Breast epithelium (tissue), 4 donors: ENCODE measurements around the gene IFNL4. TPM values are rescaled to one million over a fixed set of nuclear protein-coding genes. Genes with fewer than 3 reads are reported as not detected.

Source experiments
- DNase-seq, 2 donors: peaks; one replicate each; pipeline ENCODE4 v3.0.0-alpha.2; 2019; ENCODE audit warnings: low spot score in 2 of 2
- H3K27ac ChIP-seq, 2 donors: fragments of 200-600 bp; sonication (generic) in 1 of 2; one replicate each; pipeline ENCODE4 v1.5.1; 2016 to 2019; ENCODE audit warnings: mild to moderate bottlenecking in 1 of 2
- H3K27me3 ChIP-seq, 2 donors: fragments of 200-600 bp; sonication (generic) in 1 of 2; one replicate each; pipeline versions ENCODE4 v1.5.1 to v1.6.0; 2017 to 2019; ENCODE audit warnings: control low read depth in 1 of 2, mild to moderate bottlenecking in 1 of 2
- H3K36me3 ChIP-seq: fragments of 200-600 bp; one replicate; pipeline ENCODE4 v1.5.1; 2019
- H3K4me1 ChIP-seq, 2 donors: fragments of 200-600 bp; sonication (generic); one replicate each; pipeline ENCODE4 v1.5.1; 2016 to 2019; ENCODE audit warnings: control low read depth in 1 of 2
- H3K4me3 ChIP-seq, 3 donors: fragments of 200-600 bp; sonication (generic); 1 replicate in 2 of 3; 2 replicates in 1 of 3; pipeline ENCODE4 v1.5.1; 2016 to 2019; ENCODE audit warnings: mild to moderate bottlenecking in 3 of 3, moderate library complexity in 2 of 3
- H3K9me3 ChIP-seq, 2 donors: fragments of 200-600 bp; sonication (generic) in 1 of 2; one replicate each; pipeline ENCODE4 v1.5.1; 2016 to 2019; ENCODE audit warnings: control low read depth in 1 of 2
- CTCF ChIP-seq, 3 donors: fragments of 450-650 bp; IDR thresholded peaks; one replicate each; pipeline ENCODE4 v1.5.1; 2016 to 2017; ENCODE audit warnings: antibody characterized with exemption in 3 of 3, mild to moderate bottlenecking in 3 of 3, moderate library complexity in 3 of 3
- POLR2A ChIP-seq: fragments of 450-650 bp; IDR thresholded peaks from one replicate; pipeline ENCODE4 v1.6.1; 2016; ENCODE audit warnings: antibody characterized with exemption, mild to moderate bottlenecking, moderate library complexity
- POLR2AphosphoS5 ChIP-seq, 3 donors: sonication (generic); formaldehyde crosslinking; IDR thresholded peaks; one replicate each; pipeline ENCODE4 v1.6.1; 2017; ENCODE audit warnings: antibody characterized with exemption in 3 of 3
- intact Hi-C: fragments of 100-400 bp; cut with DNase I; formaldehyde crosslinking; loops from one replicate; pipeline ENCODE4 v1.15.1; 2023; ENCODE audit warnings: low total_unique reads
- total RNA-seq, 3 donors: library from RNA; depleted of rRNA; stranded (reverse); fragments of >200 nt; gene quantifications; one replicate each; pipeline ENCODE4 v1.1.0, GENCODE V29; 2016

IFNL4 gene
- total RNA-seq, 3 donors from 2014 or later, result not detected

GRCh38 chr19:39212375-39212742 lies 36.3 kb downstream of the IFNL4 start:
- H3K4me1 ChIP-seq, result no peaks in the 10 kb centered on the region
- peaks cover 0 to 4% of the 10 kb centered on the region in 2 donors for H3K9me3 ChIP-seq
- no peaks in the 10 kb centered on the region for H3K27me3 ChIP-seq
- no peak overlapping the region for H3K27ac ChIP-seq
- no peak overlapping the region for H3K4me3 ChIP-seq
- H3K36me3 ChIP-seq, result no peaks in the 10 kb centered on the region
- TF ChIP-seq POLR2A (no peak), POLR2AphosphoS5 (IDR thresholded peaks at IDR 0.05) (no peak), CTCF (IDR thresholded peaks at IDR 0.05) (no peak)
- intact Hi-C loops, result no loop called here
- no peak for DNase-seq

- intact Hi-C loops, result no loop called here
- Histone ChIP-seq H3K4me1 (no peaks in the 10 kb centered on the region), H3K27me3 (no peaks in the 10 kb centered on the region), H3K36me3 (no peaks in the 10 kb centered on the region), H3K9me3 (peaks cover 0 to 4% of the 10 kb centered on the region in 2 donors), H3K27ac (no peak overlapping the region), H3K4me3 (no peak overlapping the region)
- no peak for DNase-seq
- TF ChIP-seq POLR2A (no peak), POLR2AphosphoS5 (IDR thresholded peaks at IDR 0.05) (no peak), CTCF (IDR thresholded peaks at IDR 0.05) (no peak)
Measured at GRCh38 chr19:39211731-39212374, 36.8 kb downstream of the IFNL4 start.

- no peak overlapping the region for H3K27ac ChIP-seq
- TF ChIP-seq POLR2A, result no peak
- TF ChIP-seq CTCF (IDR thresholded peaks at IDR 0.05), result no peak
- no peak for TF ChIP-seq POLR2AphosphoS5 (IDR thresholded peaks at IDR 0.05)
Measured at GRCh38 chr19:39209196-39209595, 39.5 kb downstream of the IFNL4 start.

GRCh38 chr19:39208175-39208795 lies 40.4 kb downstream of the IFNL4 start:
- Histone ChIP-seq H3K36me3 (no peaks in the 10 kb centered on the region), H3K4me3 (no peak overlapping the region), H3K9me3 (no peaks in the 10 kb centered on the region), H3K27me3 (peaks cover 0 to 16% of the 10 kb centered on the region in 2 donors), H3K4me1 (no peaks in the 10 kb centered on the region), H3K27ac (no peak overlapping the region)
- TF ChIP-seq POLR2AphosphoS5 (IDR thresholded peaks at IDR 0.05), result no peak
- TF ChIP-seq CTCF (IDR thresholded peaks at IDR 0.05), result no peak
- no peak for TF ChIP-seq POLR2A
- intact Hi-C loops, result no loop called here
- DNase-seq, result no peak

More at GRCh38 chr19:39209196-39209595, 39.5 kb downstream of the IFNL4 start:
- no peak overlapping the region for H3K4me3 ChIP-seq
- H3K4me1 ChIP-seq, result no peaks in the 10 kb centered on the region
- DNase-seq, result no peak
- no peaks in the 10 kb centered on the region for H3K9me3 ChIP-seq
- H3K36me3 ChIP-seq, result no peaks in the 10 kb centered on the region
- intact Hi-C loops, result no loop called here
- peaks cover 0 to 7% of the 10 kb centered on the region in 2 donors for H3K27me3 ChIP-seq

- Histone ChIP-seq H3K4me3 (no peak overlapping the region), H3K4me1 (no peaks in the 10 kb centered on the region), H3K9me3 (no peaks in the 10 kb centered on the region), H3K27ac (no peak overlapping the region), H3K36me3 (no peaks in the 10 kb centered on the region), H3K27me3 (peaks cover 0 to 25% of the 10 kb centered on the region in 2 donors)
- intact Hi-C loops, result no loop called here
- no peak for TF ChIP-seq CTCF (IDR thresholded peaks at IDR 0.05)
- no peak for TF ChIP-seq POLR2AphosphoS5 (IDR thresholded peaks at IDR 0.05)
- TF ChIP-seq POLR2A, result no peak
- DNase-seq, result no peak
Measured at GRCh38 chr19:39207293-39207836, 41.3 kb downstream of the IFNL4 start.
